GM20000 (cell line): ENCODE results near the gene SPINK6.
A peak's percentile ranks its signal among the peaks of the same experiment; 100 is the strongest.

ENCODE experiments used
- DNase-seq: peaks from one replicate; pipeline ENCODE4 v3.0.0; 2012; ENCODE audit warnings: low spot score
- TF ChIP-seq, protein P1 (sequence below): IDR thresholded peaks from 2 replicates; pipeline ENCODE4 v1.5.1; 2012; ENCODE audit warnings: mild to moderate bottlenecking, control low read depth; ENCODE audit errors: extremely low read depth, missing control alignments

SPINK6 gene

GRCh38 chr5:148176480-148176879, 26.4 kb upstream of the SPINK6 start:
- no peak for DNase-seq
- TF ChIP-seq, protein P1, sequence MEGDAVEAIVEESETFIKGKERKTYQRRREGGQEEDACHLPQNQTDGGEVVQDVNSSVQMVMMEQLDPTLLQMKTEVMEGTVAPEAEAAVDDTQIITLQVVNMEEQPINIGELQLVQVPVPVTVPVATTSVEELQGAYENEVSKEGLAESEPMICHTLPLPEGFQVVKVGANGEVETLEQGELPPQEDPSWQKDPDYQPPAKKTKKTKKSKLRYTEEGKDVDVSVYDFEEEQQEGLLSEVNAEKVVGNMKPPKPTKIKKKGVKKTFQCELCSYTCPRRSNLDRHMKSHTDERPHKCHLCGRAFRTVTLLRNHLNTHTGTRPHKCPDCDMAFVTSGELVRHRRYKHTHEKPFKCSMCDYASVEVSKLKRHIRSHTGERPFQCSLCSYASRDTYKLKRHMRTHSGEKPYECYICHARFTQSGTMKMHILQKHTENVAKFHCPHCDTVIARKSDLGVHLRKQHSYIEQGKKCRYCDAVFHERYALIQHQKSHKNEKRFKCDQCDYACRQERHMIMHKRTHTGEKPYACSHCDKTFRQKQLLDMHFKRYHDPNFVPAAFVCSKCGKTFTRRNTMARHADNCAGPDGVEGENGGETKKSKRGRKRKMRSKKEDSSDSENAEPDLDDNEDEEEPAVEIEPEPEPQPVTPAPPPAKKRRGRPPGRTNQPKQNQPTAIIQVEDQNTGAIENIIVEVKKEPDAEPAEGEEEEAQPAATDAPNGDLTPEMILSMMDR = no peak

GRCh38 chr5:148177207-148177606, 25.6 kb upstream of the SPINK6 start:
- TF ChIP-seq, protein P1 = no peak
- no peak for DNase-seq

DNA sequence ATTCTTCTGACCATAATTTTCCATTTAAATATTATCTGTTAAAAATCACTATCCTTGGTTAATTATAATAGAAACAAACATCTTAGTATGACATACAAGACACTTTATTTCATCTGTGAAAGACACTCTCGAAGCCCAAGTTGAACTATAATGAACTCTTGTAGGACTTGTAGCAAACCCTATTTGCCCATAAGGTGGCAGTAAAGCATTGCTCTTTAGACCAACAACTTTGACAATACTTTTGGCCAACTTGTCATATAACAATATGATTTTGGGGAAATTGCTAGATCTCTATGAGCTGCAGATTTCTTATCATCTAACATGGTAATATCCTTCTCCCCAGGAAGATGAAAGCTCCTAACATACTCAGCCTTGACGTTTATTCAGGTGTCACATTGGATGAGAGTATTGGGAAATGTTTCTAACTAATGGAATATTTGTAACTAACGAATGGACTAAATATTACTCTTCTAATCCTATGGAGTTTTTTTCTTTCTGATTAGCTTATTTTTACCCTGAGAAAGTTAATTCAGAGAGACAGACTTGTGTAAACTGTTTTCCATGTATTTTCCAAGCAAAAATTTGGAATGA, 23.5 kb upstream of the SPINK6 start:
- TF ChIP-seq, protein P1 = no peak
- peak; percentile 8 for DNase-seq

GRCh38 chr5:148186248-148187003, 16.4 kb upstream of the SPINK6 start:
- no peak for DNase-seq
- TF ChIP-seq, protein P1 = no peak

DNA sequence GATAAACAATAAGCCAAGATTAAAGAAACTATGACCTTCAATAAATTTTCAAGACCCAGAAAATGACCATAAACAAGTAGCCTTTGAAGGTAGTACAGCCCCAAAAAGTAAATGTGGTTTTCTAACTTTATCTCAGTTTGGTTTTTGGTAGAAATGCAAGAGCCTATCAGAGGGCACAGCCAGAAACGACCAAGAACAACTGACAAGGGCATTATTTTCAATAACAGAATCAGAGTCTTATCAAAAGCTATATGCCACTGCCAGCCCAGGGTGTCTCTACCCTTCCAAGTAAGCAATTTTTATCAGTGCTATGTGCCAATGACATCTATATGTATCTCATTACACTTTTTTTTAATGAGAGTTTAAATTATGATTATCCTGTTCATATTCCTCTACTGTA, 11.8 kb upstream of the SPINK6 start:
- no peak for DNase-seq
- TF ChIP-seq, protein P1 = no peak

- no peak for DNase-seq
- TF ChIP-seq, protein P1 = no peak
These were observed 9.6 kb upstream of the SPINK6 start for GRCh38 chr5:148193202-148193601.

DNA sequence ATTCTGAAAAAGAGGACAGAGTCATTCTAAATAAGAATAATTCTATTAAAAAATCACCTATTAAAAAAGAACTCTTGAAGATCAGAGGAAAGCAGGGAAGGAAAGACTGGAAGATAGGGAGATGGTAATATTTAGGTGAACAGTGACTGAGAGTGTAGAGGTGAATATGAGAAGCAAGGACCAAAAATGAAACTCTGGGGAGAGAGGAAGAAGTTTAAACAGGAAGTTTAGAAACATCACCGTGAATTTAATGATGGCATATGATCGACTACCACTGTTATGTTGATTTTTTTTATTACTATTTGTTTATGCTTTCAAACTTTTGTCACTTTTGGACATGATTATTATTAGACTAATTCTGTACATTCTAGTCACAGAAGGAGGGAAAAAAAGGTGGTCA, 1.7 kb upstream of the SPINK6 start:
- no peak for DNase-seq
- TF ChIP-seq, protein P1 = no peak
